Lung (tissue), 12 donors: ENCODE results near the gene UPF3A. TPM values are rescaled to one million over a fixed set of nuclear protein-coding genes. Genes with fewer than 3 reads are reported as not detected.
"Not testable (repeated sequence)": the region's sequence is repeated elsewhere in the genome, so short reads cannot be mapped to it uniquely, and the experiment has no call there.

Experiments used
- ATAC-seq: fragments of 200-7000 bp; cut with Tn5 transposase; one replicate; pipeline ENCODE4 v1.9.1; 2020; ENCODE audit warnings: moderate number of reproducible peaks; ENCODE audit not compliant: insufficient read depth, low FRiP score
- DNase-seq, 3 donors: peaks; one replicate each; pipeline ENCODE4 v3.0.0-alpha.2; 2013 to 2017
- H3K27ac ChIP-seq, 2 donors: one replicate each; pipeline ENCODE4 v1.5.1; 2013; ENCODE audit warnings: mild to moderate bottlenecking in 2 of 2, moderate library complexity in 2 of 2, control low read depth in 1 of 2, inconsistent platforms in 1 of 2, low read depth in 1 of 2, low read length in 1 of 2
- H3K27me3 ChIP-seq, 3 donors: one replicate each; pipeline ENCODE4 v1.5.1; 2013; ENCODE audit warnings: low read length in 2 of 3; ENCODE audit not compliant: control insufficient read depth in 3 of 3, insufficient read depth in 3 of 3
- H3K36me3 ChIP-seq, 4 donors: one replicate each; pipeline ENCODE4 v1.5.1; 2013; ENCODE audit warnings: low read length in 4 of 4, mild to moderate bottlenecking in 1 of 4, moderate library complexity in 1 of 4; ENCODE audit not compliant: control insufficient read depth in 4 of 4, insufficient read depth in 4 of 4
- H3K4me1 ChIP-seq, 5 donors: one replicate each; pipeline ENCODE4 v1.5.1; 2013; ENCODE audit warnings: low read length in 5 of 5, mild to moderate bottlenecking in 2 of 5, moderate library complexity in 1 of 5; ENCODE audit not compliant: control insufficient read depth in 5 of 5, insufficient read depth in 5 of 5
- H3K4me3 ChIP-seq: one replicate; pipeline ENCODE4 v1.5.1; 2013; ENCODE audit warnings: mild to moderate bottlenecking, control low read depth, moderate library complexity
- H3K9ac ChIP-seq, 2 donors: one replicate each; pipeline ENCODE4 v1.5.1; 2013; ENCODE audit warnings: low read length in 2 of 2, control low read depth in 1 of 2; ENCODE audit not compliant: insufficient read depth in 1 of 2
- H3K9me3 ChIP-seq, 4 donors: one replicate each; pipeline ENCODE4 v1.5.1; 2013; ENCODE audit warnings: low read length in 3 of 4, mild to moderate bottlenecking in 1 of 4, moderate library complexity in 1 of 4; ENCODE audit not compliant: control insufficient read depth in 4 of 4, insufficient read depth in 3 of 4
- WGBS, 2 donors: extraction: QIAGEN DNeasy Blood & Tissue Kit; methylation state at CpG; one replicate each; pipeline ENCODE4 v1.1.7; 2013; 5-methylcytosine and 5-hydroxymethylcytosine counted together
- polyA plus RNA-seq, 2 donors: library from polyadenylated mRNA; stranded (reverse); fragments of 200-250 nt; gene quantifications; one replicate each; pipeline ENCODE4 v1.2.1, GENCODE V29; 2013
- total RNA-seq, 2 donors: library from RNA; depleted of rRNA in 1 of 2; stranded (reverse); fragments of >200 nt in 1 of 2; gene quantifications; one replicate each; pipeline ENCODE4 v1.2.1, GENCODE V29; 2014 to 2021
- TF ChIP-seq, protein P1 (sequence below): IDR thresholded peaks from 2 replicates; pipeline ENCODE4 v1.5.1; 2012; ENCODE audit warnings: mild to moderate bottlenecking; ENCODE audit errors: control extremely low read depth, extremely low read depth
- donor health status: control.
- donor health status: control.
- donor health status: Bipolar disorder and iron deficiency.
- donor health status: healthy.
- donor health status: DM: yes; HTN: yes; CAD: no.

The UPF3A gene
- total and polyA plus RNA-seq, 4 donors: 31.3 to 57.1 (median 42.3) TPM

DNA sequence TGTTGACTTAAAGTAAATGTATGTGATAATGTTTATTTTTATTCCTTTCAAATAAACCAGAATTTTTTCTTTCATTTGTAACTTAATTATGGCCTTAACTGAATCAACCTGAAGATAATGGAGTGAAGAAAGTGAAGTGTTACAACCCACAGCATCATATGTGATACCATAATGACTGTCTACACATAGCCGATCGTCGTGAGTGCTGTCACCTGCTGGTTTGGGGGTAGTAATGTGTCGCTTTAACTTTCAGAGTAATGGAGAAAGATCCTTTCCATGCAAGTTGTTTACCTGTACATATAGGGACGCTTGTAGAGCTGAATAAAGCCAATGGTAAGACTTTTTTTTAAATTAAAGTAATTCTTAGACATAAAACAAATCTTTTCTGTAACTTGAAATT lies 36.8 kb upstream of the UPF3A start:
- no peaks in the 10 kb centered on the region for H3K4me1 ChIP-seq
- no peak for DNase-seq
- no peak overlapping the region for H3K9ac ChIP-seq
- 77 to 90% methylated on average over 5 of the region's 5 CpGs for WGBS, 2 donors
- H3K36me3 ChIP-seq: peaks cover 35 to 80% (median 53%) of the 10 kb centered on the region in 4 donors
- no peaks in the 10 kb centered on the region for H3K27me3 ChIP-seq
- H3K27ac ChIP-seq: no peak overlapping the region
- no peaks in the 10 kb centered on the region for H3K9me3 ChIP-seq
- no peak for ATAC-seq
- H3K4me3 ChIP-seq: no peak overlapping the region
- TF ChIP-seq, protein P1, sequence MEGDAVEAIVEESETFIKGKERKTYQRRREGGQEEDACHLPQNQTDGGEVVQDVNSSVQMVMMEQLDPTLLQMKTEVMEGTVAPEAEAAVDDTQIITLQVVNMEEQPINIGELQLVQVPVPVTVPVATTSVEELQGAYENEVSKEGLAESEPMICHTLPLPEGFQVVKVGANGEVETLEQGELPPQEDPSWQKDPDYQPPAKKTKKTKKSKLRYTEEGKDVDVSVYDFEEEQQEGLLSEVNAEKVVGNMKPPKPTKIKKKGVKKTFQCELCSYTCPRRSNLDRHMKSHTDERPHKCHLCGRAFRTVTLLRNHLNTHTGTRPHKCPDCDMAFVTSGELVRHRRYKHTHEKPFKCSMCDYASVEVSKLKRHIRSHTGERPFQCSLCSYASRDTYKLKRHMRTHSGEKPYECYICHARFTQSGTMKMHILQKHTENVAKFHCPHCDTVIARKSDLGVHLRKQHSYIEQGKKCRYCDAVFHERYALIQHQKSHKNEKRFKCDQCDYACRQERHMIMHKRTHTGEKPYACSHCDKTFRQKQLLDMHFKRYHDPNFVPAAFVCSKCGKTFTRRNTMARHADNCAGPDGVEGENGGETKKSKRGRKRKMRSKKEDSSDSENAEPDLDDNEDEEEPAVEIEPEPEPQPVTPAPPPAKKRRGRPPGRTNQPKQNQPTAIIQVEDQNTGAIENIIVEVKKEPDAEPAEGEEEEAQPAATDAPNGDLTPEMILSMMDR: no peak

DNA sequence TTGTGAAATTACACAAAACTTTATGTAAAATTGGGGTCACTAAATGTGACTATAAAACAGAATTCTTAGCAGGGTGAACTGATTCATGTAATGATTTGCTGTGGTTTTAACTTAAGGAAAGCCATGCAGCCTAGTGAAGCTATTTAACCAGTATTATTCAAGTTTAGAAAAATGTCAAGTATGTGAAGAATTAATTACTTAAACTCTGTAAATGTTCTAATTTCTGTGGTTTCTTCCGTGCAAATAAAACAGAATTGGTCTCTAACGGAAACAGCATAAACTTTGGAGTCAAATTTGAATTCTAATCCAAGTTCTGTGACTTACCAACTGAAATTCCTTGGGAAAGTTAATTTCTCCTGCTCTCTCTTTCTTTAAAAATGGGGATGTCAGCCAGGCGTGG lies 33.4 kb upstream of the UPF3A start:
- Histone ChIP-seq H3K27ac (no peak overlapping the region), H3K27me3 (no peaks in the 10 kb centered on the region), H3K4me3 (no peak overlapping the region), H3K4me1 (no peaks in the 10 kb centered on the region), H3K36me3 (peaks cover 25 to 79% (median 53%) of the 10 kb centered on the region in 4 donors), H3K9me3 (no peaks in the 10 kb centered on the region), H3K9ac (no peak overlapping the region)
- 75 to 86% methylated on average over 3 of the region's 3 CpGs for WGBS, 2 donors
- ATAC-seq: no peak
- TF ChIP-seq, protein P1: no peak
- no peak for DNase-seq

DNA sequence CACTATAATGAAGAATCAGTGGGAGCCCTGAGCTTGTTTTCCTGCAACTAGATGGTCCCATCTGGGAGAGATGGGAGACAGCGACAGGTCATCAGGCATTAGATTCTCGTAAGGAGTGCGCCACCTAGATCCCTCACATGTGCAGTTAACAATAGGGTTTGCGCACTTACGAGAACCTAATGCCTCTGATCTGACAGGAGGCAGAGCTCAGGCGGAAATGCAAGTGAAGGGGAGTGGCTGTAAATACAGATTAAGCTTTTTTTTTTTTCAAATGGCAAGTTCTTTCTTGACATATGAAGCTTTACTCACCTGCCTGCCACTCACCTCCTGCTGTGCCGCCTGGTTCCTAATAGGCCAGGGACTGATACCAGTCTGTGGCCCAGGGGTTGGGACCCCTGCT lies 32.3 kb upstream of the UPF3A start:
- H3K36me3 ChIP-seq: peaks cover 25 to 73% (median 49%) of the 10 kb centered on the region in 4 donors
- H3K4me3 ChIP-seq: no peak overlapping the region
- TF ChIP-seq, protein P1: no peak
- DNase-seq (no peak), ATAC-seq (no peak)
- no peak overlapping the region for H3K27ac ChIP-seq
- no peaks in the 10 kb centered on the region for H3K4me1 ChIP-seq
- H3K9ac ChIP-seq: no peak overlapping the region
- WGBS, 2 donors: 96 to 97% methylated on average over 7 of the region's 7 CpGs
- no peaks in the 10 kb centered on the region for H3K9me3 ChIP-seq
- H3K27me3 ChIP-seq: no peaks in the 10 kb centered on the region

DNA sequence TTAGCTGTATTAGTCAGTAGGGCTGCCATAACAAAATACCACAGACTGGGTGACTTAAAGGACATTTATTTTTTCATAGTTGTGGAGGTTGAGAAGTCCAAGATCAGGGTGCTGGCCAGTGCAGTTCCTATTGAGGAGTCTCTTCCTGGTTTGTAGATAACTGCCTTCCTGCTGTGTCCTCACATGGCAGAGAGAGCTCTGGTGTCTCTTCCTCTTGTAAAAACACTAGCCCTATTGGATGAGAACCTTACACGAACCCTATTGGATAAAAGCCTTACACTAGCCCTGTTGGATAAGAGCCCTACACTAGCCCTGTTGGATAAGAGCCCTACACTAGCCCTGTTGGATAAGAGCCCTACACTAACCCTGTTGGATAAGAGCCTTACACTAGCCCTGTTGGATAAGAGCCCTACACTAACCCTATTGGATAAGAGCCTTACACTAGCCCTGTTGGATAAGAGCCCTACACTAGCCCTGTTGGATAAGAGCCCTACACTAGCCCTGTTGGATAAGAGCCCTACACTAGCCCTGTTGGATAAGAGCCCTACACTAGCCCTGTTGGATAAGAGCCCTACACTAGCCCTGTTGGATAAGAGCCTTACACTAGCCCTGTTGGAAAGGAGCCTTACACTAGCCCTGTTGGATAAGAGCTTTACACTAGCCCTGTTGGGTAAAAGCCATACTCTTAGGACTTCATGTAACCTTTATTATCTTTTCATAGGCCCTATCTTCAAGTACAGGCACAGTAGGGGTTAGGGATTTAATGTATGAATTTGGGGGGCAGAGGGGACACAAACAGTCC lies 29.6 kb upstream of the UPF3A start:
- not testable (repeated sequence) for H3K4me1 ChIP-seq, H3K9ac ChIP-seq, DNase-seq, H3K9me3 ChIP-seq, ATAC-seq, H3K27ac ChIP-seq, H3K27me3 ChIP-seq, H3K4me3 ChIP-seq
- 89 to 100% methylated on average over 1 of the region's 1 CpG for WGBS, 2 donors
- H3K36me3 ChIP-seq: peaks cover 18 to 58% (median 40%) of the 10 kb centered on the region in 4 donors
